Skin epidermis (tissue), 12 donors: ENCODE results near the gene LILRA5.
"Not testable (repeated sequence)": the region's sequence is repeated elsewhere in the genome, so short reads cannot be mapped to it uniquely, and the experiment has no call there.

ENCODE experiments used
- H3K27ac ChIP-seq, 21 experiments: fragments of 200-600 bp; sonication (generic) in 11 of 21; one replicate each; pipeline ENCODE4 v1.5.0; 2020; ENCODE audit warnings: mild to moderate bottlenecking in 3 of 21, inconsistent platforms in 2 of 21, moderate library complexity in 2 of 21
- H3K4me3 ChIP-seq, 7 experiments: fragments of 200-600 bp; sonication (generic) in 2 of 7; one replicate each; pipeline ENCODE4 v1.5.0; 2020; ENCODE audit warnings: inconsistent platforms in 2 of 7, mild to moderate bottlenecking in 2 of 7, moderate library complexity in 1 of 7

Gene LILRA5

GRCh38 chr19:54335979-54336892 lies 23.3 kb upstream of the LILRA5 start:
- no peak overlapping the region for H3K27ac ChIP-seq
- H3K4me3 ChIP-seq, result no peak overlapping the region

GRCh38 chr19:54335164-54335563 lies 22.2 kb upstream of the LILRA5 start:
- Histone ChIP-seq H3K27ac (no peak overlapping the region), H3K4me3 (no peak overlapping the region)

GRCh38 chr19:54333586-54334298 lies 20.8 kb upstream of the LILRA5 start:
- Histone ChIP-seq H3K27ac (no peak overlapping the region), H3K4me3 (no peak overlapping the region)

GRCh38 chr19:54332149-54332548 lies 19.2 kb upstream of the LILRA5 start:
- Histone ChIP-seq H3K4me3 (no peak overlapping the region), H3K27ac (no peak overlapping the region)

GRCh38 chr19:54331626-54332025 lies 18.7 kb upstream of the LILRA5 start:
- no peak overlapping the region for H3K4me3 ChIP-seq

GRCh38 chr19:54329476-54330165 lies 16.7 kb upstream of the LILRA5 start:
- Histone ChIP-seq H3K4me3 (no peak overlapping the region), H3K27ac (no peak overlapping the region)

More at GRCh38 chr19:54331626-54332025, 18.7 kb upstream of the LILRA5 start:
- no peak overlapping the region for H3K27ac ChIP-seq

GRCh38 chr19:54328781-54329180 lies 15.8 kb upstream of the LILRA5 start:
- not testable (repeated sequence) for H3K4me3 ChIP-seq

GRCh38 chr19:54325631-54326030 lies 12.7 kb upstream of the LILRA5 start:
- Histone ChIP-seq H3K4me3 (no peak overlapping the region), H3K27ac (peak overlapping the region in 1 of 21 experiments; percentile 5)

More at GRCh38 chr19:54328781-54329180, 15.8 kb upstream of the LILRA5 start:
- not testable (repeated sequence) for H3K27ac ChIP-seq

GRCh38 chr19:54325194-54325621 lies 12.2 kb upstream of the LILRA5 start:
- peak overlapping the region in 1 of 21 experiments; percentile 5 for H3K27ac ChIP-seq
- H3K4me3 ChIP-seq, result no peak overlapping the region

- no peak overlapping the region for H3K4me3 ChIP-seq
- H3K27ac ChIP-seq, result no peak overlapping the region
Observed at GRCh38 chr19:54324071-54324470, 11.1 kb upstream of the LILRA5 start.

GRCh38 chr19:54322934-54323333 lies 10.0 kb upstream of the LILRA5 start:
- H3K4me3 ChIP-seq, H3K27ac ChIP-seq: not testable (repeated sequence)

GRCh38 chr19:54322295-54322694 lies 9.3 kb upstream of the LILRA5 start:
- H3K4me3 ChIP-seq, H3K27ac ChIP-seq: not testable (repeated sequence)

- no peak overlapping the region for H3K4me3 ChIP-seq
- no peak overlapping the region for H3K27ac ChIP-seq
Observed at GRCh38 chr19:54319892-54320670, 7.1 kb upstream of the LILRA5 start.

- Histone ChIP-seq H3K27ac (peak overlapping the region in 2 of 21 experiments; percentile 44 to 57), H3K4me3 (no peak overlapping the region)
Observed at GRCh38 chr19:54319049-54319448, 6.1 kb upstream of the LILRA5 start.

GRCh38 chr19:54317965-54318240 lies 4.9 kb upstream of the LILRA5 start:
- Histone ChIP-seq H3K27ac (peak overlapping the region in 1 of 21 experiments; percentile 11), H3K4me3 (no peak overlapping the region)

GRCh38 chr19:54317108-54317964 lies 4.4 kb upstream of the LILRA5 start:
- no peak overlapping the region for H3K27ac ChIP-seq
- no peak overlapping the region for H3K4me3 ChIP-seq

- Histone ChIP-seq H3K27ac (no peak overlapping the region), H3K4me3 (no peak overlapping the region)
Observed at GRCh38 chr19:54316746-54317107, 3.8 kb upstream of the LILRA5 start.

GRCh38 chr19:54315956-54316355 lies 3.0 kb upstream of the LILRA5 start:
- Histone ChIP-seq H3K4me3 (no peak overlapping the region), H3K27ac (peak overlapping the region in 1 of 21 experiments; percentile 21)

- Histone ChIP-seq H3K4me3 (peak overlapping the region in 1 of 7 experiments; percentile 18), H3K27ac (peak overlapping the region in 2 of 21 experiments; percentile 45 to 50)
Observed at GRCh38 chr19:54312011-54312410, 955 bp downstream of the LILRA5 start.
